ENCODE data around the gene KANSL1L.

- TF ChIP-seq CTCF (IDR thresholded peaks at IDR 0.05) = no peak
- no peak for TF ChIP-seq POLR2A (IDR thresholded peaks at IDR 0.05)
These were observed 161.3 kb downstream of the KANSL1L start for GRCh38 chr2:210009896-210010295.

All from uterus (tissue), 2 donors.